Measurements from ENCODE around the gene RNF208.

- TF ChIP-seq CTCF (IDR thresholded peaks at IDR 0.05) (no peak), EHMT2 (IDR thresholded peaks at IDR 0.05; ENCODE audit: low read depth) (no peak)
Observed at GRCh38 chr9:137231372-137232039, 9.5 kb upstream of the RNF208 start.
